MM.1S (cell line): ENCODE results near the gene SLX4IP.

Experiments
- DNase-seq: peaks from one replicate; pipeline ENCODE4 v3.0.0-alpha.2; 2015
- H2AFZ ChIP-seq: fragments of 300-600 bp; sonication (generic); 2 replicates; pipeline ENCODE4 v1.6.0; 2016; ENCODE audit warnings: antibody characterized with exemption, low read length
- H3F3A ChIP-seq: fragments of 300-600 bp; sonication (generic); 2 replicates; pipeline ENCODE4 v1.6.1; 2016; ENCODE audit warnings: mild to moderate bottlenecking, antibody characterized with exemption, low read length, moderate library complexity, mixed read lengths; ENCODE audit not compliant: insufficient read depth
- H3K27ac ChIP-seq: fragments of 300-600 bp; sonication (generic); 2 replicates; pipeline ENCODE4 v1.5.1; 2016; ENCODE audit warnings: mild to moderate bottlenecking, low read length
- H3K27me3 ChIP-seq: fragments of 300-600 bp; sonication (generic); replicated peaks from 2 replicates; pipeline ENCODE4 v1.6.0; 2016; ENCODE audit warnings: low read length; ENCODE audit not compliant: insufficient read depth
- H3K36me3 ChIP-seq: fragments of 300-600 bp; sonication (generic); replicated peaks from 2 replicates; pipeline ENCODE4 v1.6.1; 2016; ENCODE audit warnings: mild to moderate bottlenecking, low read length, mixed read lengths; ENCODE audit not compliant: insufficient read depth
- H3K4me1 ChIP-seq: fragments of 300-600 bp; sonication (generic); 2 replicates; pipeline ENCODE4 v1.6.1; 2016; ENCODE audit warnings: low read length, mixed read lengths
- H3K4me2 ChIP-seq: fragments of 300-600 bp; sonication (generic); 2 replicates; pipeline ENCODE4 v1.6.0; 2016; ENCODE audit warnings: low read depth, low read length
- H3K4me3 ChIP-seq: fragments of 300-600 bp; sonication (generic); 2 replicates; pipeline ENCODE4 v1.5.1; 2016; ENCODE audit warnings: low read length, mixed read lengths
- H3K79me2 ChIP-seq: fragments of 300-600 bp; sonication (generic); 2 replicates; pipeline ENCODE4 v1.6.1; 2016; ENCODE audit warnings: mixed run types, low read length, mixed read lengths
- H3K9ac ChIP-seq: fragments of 300-600 bp; sonication (generic); 2 replicates; pipeline ENCODE4 v1.6.1; 2016; ENCODE audit warnings: low read length, mixed read lengths
- H3K9me2 ChIP-seq: fragments of 300-600 bp; sonication (generic); replicated peaks from 2 replicates; pipeline ENCODE4 v1.6.1; 2016; ENCODE audit warnings: mild to moderate bottlenecking, low read length, mixed read lengths; ENCODE audit not compliant: insufficient read depth
- H3K9me3 ChIP-seq: fragments of 300-600 bp; sonication (generic); replicated peaks from 2 replicates; pipeline ENCODE4 v1.6.1; 2016; ENCODE audit warnings: mild to moderate bottlenecking, low read length, mixed read lengths; ENCODE audit not compliant: insufficient read depth
- H4K20me1 ChIP-seq: fragments of 300-600 bp; sonication (generic); 2 replicates; pipeline ENCODE4 v1.6.1; 2016; ENCODE audit warnings: mild to moderate bottlenecking, low read length, moderate library complexity, mixed read lengths; ENCODE audit not compliant: insufficient read depth
- CTCF ChIP-seq: fragments of 300-600 bp; sonication (generic); IDR thresholded peaks from 2 replicates; pipeline ENCODE4 v1.5.1; 2016; ENCODE audit warnings: antibody characterized with exemption, low read length, mixed read lengths
- EZH2 ChIP-seq: fragments of 300-600 bp; sonication (generic); optimal IDR thresholded peaks from 2 replicates; pipeline ENCODE3; 2017; ENCODE audit warnings: low read depth, mild to moderate bottlenecking, antibody characterized with exemption, low read length, mixed read lengths
- EZH2phosphoT487 ChIP-seq: fragments of 300-600 bp; sonication (generic); IDR thresholded peaks from 2 replicates; pipeline ENCODE4 v1.6.1; 2018; ENCODE audit warnings: antibody characterized with exemption, low read length

Gene SLX4IP

GRCh38 chr20:10576411-10577090, 141.4 kb downstream of the SLX4IP start:
- TF ChIP-seq EZH2 (no peak), EZH2phosphoT487 (no peak), CTCF (no peak)
- Histone ChIP-seq H3K9me2 (no peaks in the 10 kb centered on the region), H3K27ac (no peak overlapping the region), H2AFZ (no peak overlapping the region), H3F3A (no peaks in the 10 kb centered on the region), H3K4me2 (no peak overlapping the region), H3K4me3 (no peak overlapping the region), H3K9ac (no peak overlapping the region), H4K20me1 (no peaks in the 10 kb centered on the region), H3K36me3 (no peaks in the 10 kb centered on the region), H3K27me3 (no peaks in the 10 kb centered on the region), H3K9me3 (no peaks in the 10 kb centered on the region), H3K79me2 (no peaks in the 10 kb centered on the region), H3K4me1 (no peaks in the 10 kb centered on the region)
- DNase-seq = no peak

GRCh38 chr20:10577648-10578047, 142.5 kb downstream of the SLX4IP start:
- no peak overlapping the region for H3K4me3 ChIP-seq
- no peak for DNase-seq
- H3K9me3 ChIP-seq = no peaks in the 10 kb centered on the region
- no peaks in the 10 kb centered on the region for H3K79me2 ChIP-seq
- no peak overlapping the region for H2AFZ ChIP-seq
- H3K9me2 ChIP-seq = no peaks in the 10 kb centered on the region
- H4K20me1 ChIP-seq = no peaks in the 10 kb centered on the region
- H3F3A ChIP-seq = no peaks in the 10 kb centered on the region
- H3K27me3 ChIP-seq = no peaks in the 10 kb centered on the region
- TF ChIP-seq EZH2phosphoT487 = no peak
- no peak for TF ChIP-seq EZH2
- no peak for TF ChIP-seq CTCF
- H3K9ac ChIP-seq = no peak overlapping the region
- no peak overlapping the region for H3K27ac ChIP-seq
- H3K36me3 ChIP-seq = no peaks in the 10 kb centered on the region
- no peaks in the 10 kb centered on the region for H3K4me1 ChIP-seq
- H3K4me2 ChIP-seq = no peak overlapping the region

- Histone ChIP-seq H3K4me3 (no peak overlapping the region), H2AFZ (no peak overlapping the region), H3K27me3 (no peaks in the 10 kb centered on the region), H3K4me1 (no peaks in the 10 kb centered on the region), H3F3A (no peaks in the 10 kb centered on the region), H3K27ac (no peak overlapping the region), H3K9me3 (no peaks in the 10 kb centered on the region), H3K9ac (no peak overlapping the region), H3K36me3 (no peaks in the 10 kb centered on the region), H3K9me2 (no peaks in the 10 kb centered on the region), H3K79me2 (no peaks in the 10 kb centered on the region), H4K20me1 (no peaks in the 10 kb centered on the region), H3K4me2 (no peak overlapping the region)
- no peak for DNase-seq
- no peak for TF ChIP-seq CTCF
- no peak for TF ChIP-seq EZH2phosphoT487
- no peak for TF ChIP-seq EZH2
Observed at GRCh38 chr20:10578607-10579006, 143.5 kb downstream of the SLX4IP start.
